Osteoblast (primary cell): ENCODE results near the gene KREMEN1. TPM values are rescaled to one million over a fixed set of nuclear protein-coding genes. Genes with fewer than 3 reads are reported as not detected.

Experiments
- DNase-seq: peaks from one replicate; pipeline ENCODE4 v3.0.0; 2011; ENCODE audit warnings: low spot score, mixed read lengths; ENCODE audit not compliant: insufficient read length; ENCODE audit errors: missing footprints
- H2AFZ ChIP-seq: 2 replicates; pipeline ENCODE4 v1.6.0; 2011; ENCODE audit warnings: mild to moderate bottlenecking, low read length
- H3K27ac ChIP-seq: 2 replicates; pipeline ENCODE4 v1.5.1; 2011; ENCODE audit warnings: mild to moderate bottlenecking, low read depth, low read length, moderate library complexity
- H3K27me3 ChIP-seq: 2 replicates; pipeline ENCODE4 v1.6.0; 2012; ENCODE audit warnings: mild to moderate bottlenecking, control low read depth, inconsistent platforms, low read length, moderate library complexity; ENCODE audit not compliant: insufficient read depth
- H3K36me3 ChIP-seq: 2 replicates; pipeline ENCODE4 v1.5.1; 2011; ENCODE audit warnings: mild to moderate bottlenecking, low read length, control low read depth, moderate library complexity; ENCODE audit not compliant: insufficient read depth
- H3K4me1 ChIP-seq: 2 replicates; pipeline ENCODE4 v1.5.1; 2011; ENCODE audit warnings: mild to moderate bottlenecking, low read length, control low read depth, moderate library complexity; ENCODE audit not compliant: insufficient read depth
- H3K4me2 ChIP-seq: 2 replicates; pipeline ENCODE4 v1.6.0; 2011; ENCODE audit warnings: mild to moderate bottlenecking, low read length; ENCODE audit not compliant: insufficient read depth
- H3K4me3 ChIP-seq: fragments of 200-600 bp; sonication (generic); 3 replicates; pipeline ENCODE4 v1.5.1; 2012; ENCODE audit warnings: mild to moderate bottlenecking, low read length, inconsistent platforms; ENCODE audit not compliant: insufficient read depth
- H3K79me2 ChIP-seq: 2 replicates; pipeline ENCODE4 v1.6.0; 2012; ENCODE audit warnings: mild to moderate bottlenecking, low read length, control low read depth, inconsistent platforms; ENCODE audit not compliant: insufficient read depth
- H3K9me3 ChIP-seq: 2 replicates; pipeline ENCODE4 v1.5.1; 2011; ENCODE audit warnings: low read depth, low read length, control low read depth
- H4K20me1 ChIP-seq: 2 replicates; pipeline ENCODE4 v1.6.0; 2012; ENCODE audit warnings: mild to moderate bottlenecking, low read length, control low read depth; ENCODE audit not compliant: insufficient read depth
- CTCF ChIP-seq: IDR thresholded peaks from 2 replicates; pipeline ENCODE4 v1.5.1; 2011; ENCODE audit warnings: mild to moderate bottlenecking, low read depth, low read length, moderate library complexity; ENCODE audit errors: extremely low read depth
- total RNA-seq: library from RNA; depleted of rRNA; stranded (reverse); fragments of >200 nt; gene quantifications from 2 replicates; pipeline ENCODE4 v1.2.3, GENCODE V29; 2012

KREMEN1 gene
- total RNA-seq, 1 donor, result 6.5 TPM

- Histone ChIP-seq H3K4me2 (peak overlapping the region; percentile 76), H3K27ac (peak overlapping the region; percentile 94), H3K9me3 (no peaks in the 10 kb centered on the region), H4K20me1 (peaks cover 8% of the 10 kb centered on the region), H3K27me3 (no peaks in the 10 kb centered on the region), H3K36me3 (no peaks in the 10 kb centered on the region), H3K4me1 (peaks cover 38% of the 10 kb centered on the region), H3K79me2 (no peaks in the 10 kb centered on the region), H3K4me3 (peak overlapping the region; percentile 31), H2AFZ (peak overlapping the region; percentile 84)
- no peak for TF ChIP-seq CTCF
- peak; percentile 80 for DNase-seq
Measured at GRCh38 chr22:29043906-29044575, 28.8 kb upstream of the KREMEN1 start.

- H3K27me3 ChIP-seq, result no peaks in the 10 kb centered on the region
- H3K79me2 ChIP-seq, result no peaks in the 10 kb centered on the region
- H3K27ac ChIP-seq, result peak overlapping the region; percentile 94
- no peak for TF ChIP-seq CTCF
- H3K9me3 ChIP-seq, result no peaks in the 10 kb centered on the region
- H2AFZ ChIP-seq, result peak overlapping the region; percentile 84
- H3K36me3 ChIP-seq, result no peaks in the 10 kb centered on the region
- peaks cover 8% of the 10 kb centered on the region for H4K20me1 ChIP-seq
- peaks cover 38% of the 10 kb centered on the region for H3K4me1 ChIP-seq
- DNase-seq, result peak; percentile 94
- peak overlapping the region; percentile 31 for H3K4me3 ChIP-seq
- peak overlapping the region; percentile 76 for H3K4me2 ChIP-seq
Measured at GRCh38 chr22:29044657-29045176, 28.1 kb upstream of the KREMEN1 start.

GRCh38 chr22:29048822-29049654, 23.8 kb upstream of the KREMEN1 start:
- Histone ChIP-seq H2AFZ (no peak overlapping the region), H3K4me2 (no peak overlapping the region)
- TF ChIP-seq CTCF, result no peak

More at GRCh38 chr22:29048822-29049654, 23.8 kb upstream of the KREMEN1 start:
- no peak overlapping the region for H3K4me3 ChIP-seq
- H3K79me2 ChIP-seq, result no peaks in the 10 kb centered on the region
- H3K36me3 ChIP-seq, result no peaks in the 10 kb centered on the region
- H4K20me1 ChIP-seq, result peaks cover 6% of the 10 kb centered on the region
- DNase-seq, result peak; percentile 42
- no peaks in the 10 kb centered on the region for H3K27me3 ChIP-seq
- no peaks in the 10 kb centered on the region for H3K9me3 ChIP-seq
- H3K4me1 ChIP-seq, result peaks cover 12% of the 10 kb centered on the region
- no peak overlapping the region for H3K27ac ChIP-seq
